GM18870 (cell line): ENCODE data around the gene ZNF700.
"Not testable (repeated sequence)": the region's sequence is repeated elsewhere in the genome, so short reads cannot be mapped to it uniquely, and the experiment has no call there.

Source experiments
- ATAC-seq: cut with Tn5 transposase; IDR thresholded peaks from one replicate; pipeline ENCODE4 v1.9.1; 2021; ENCODE audit warnings: moderate library complexity; ENCODE audit not compliant: unreplicated experiment

Gene ZNF700

GRCh38 chr19:11987405-11988281, 62.7 kb downstream of the ZNF700 start:
- peak; percentile 62 for ATAC-seq

GRCh38 chr19:11989112-11989456, 64.2 kb downstream of the ZNF700 start:
- no peak for ATAC-seq

- ATAC-seq, result not testable (repeated sequence)
Measured at GRCh38 chr19:11991921-11992320, 67.0 kb downstream of the ZNF700 start.

GRCh38 chr19:11995174-11995573, 70.3 kb downstream of the ZNF700 start:
- ATAC-seq, result no peak
